Activated T-cell treated with anti-CD3 and anti-CD28 coated beads for 4 hours (primary cell): ENCODE measurements around the gene IMMP2L.

ENCODE experiments used
- DNase-seq: peaks from one replicate; pipeline ENCODE4 v3.0.0-alpha.2; 2020

Gene IMMP2L

GRCh38 chr7:111199643-111200042 is 362.6 kb downstream of the IMMP2L start:
- DNase-seq, result no peak

- no peak for DNase-seq
Observed at GRCh38 chr7:111198255-111198654, 364.0 kb downstream of the IMMP2L start.

GRCh38 chr7:111196655-111197054 is 365.6 kb downstream of the IMMP2L start:
- DNase-seq, result no peak

- no peak for DNase-seq
Observed at GRCh38 chr7:111192614-111193413, 369.5 kb downstream of the IMMP2L start.

- DNase-seq, result no peak
Observed at GRCh38 chr7:111190804-111191203, 371.5 kb downstream of the IMMP2L start.

GRCh38 chr7:111184987-111185386 is 377.3 kb downstream of the IMMP2L start:
- no peak for DNase-seq

GRCh38 chr7:111183321-111183720 is 379.0 kb downstream of the IMMP2L start:
- DNase-seq, result no peak

GRCh38 chr7:111180338-111180737 is 382.0 kb downstream of the IMMP2L start:
- no peak for DNase-seq

GRCh38 chr7:111175908-111176441 is 386.3 kb downstream of the IMMP2L start:
- no peak for DNase-seq

GRCh38 chr7:111174510-111174909 is 387.8 kb downstream of the IMMP2L start:
- no peak for DNase-seq

- no peak for DNase-seq
Observed at GRCh38 chr7:111173990-111174389, 388.3 kb downstream of the IMMP2L start.

- no peak for DNase-seq
Observed at GRCh38 chr7:111173528-111173927, 388.8 kb downstream of the IMMP2L start.

- no peak for DNase-seq
Observed at GRCh38 chr7:111172564-111173257, 389.6 kb downstream of the IMMP2L start.

- DNase-seq, result no peak
Observed at GRCh38 chr7:111168182-111168581, 394.1 kb downstream of the IMMP2L start.

- DNase-seq, result no peak
Observed at GRCh38 chr7:111164442-111164841, 397.9 kb downstream of the IMMP2L start.

GRCh38 chr7:111162692-111163091 is 399.6 kb downstream of the IMMP2L start:
- no peak for DNase-seq

- no peak for DNase-seq
Observed at GRCh38 chr7:111160297-111160696, 402.0 kb downstream of the IMMP2L start.

GRCh38 chr7:111159426-111159825 is 402.9 kb downstream of the IMMP2L start:
- no peak for DNase-seq

- no peak for DNase-seq
Observed at GRCh38 chr7:111150709-111151108, 411.6 kb downstream of the IMMP2L start.

- no peak for DNase-seq
Observed at GRCh38 chr7:111147708-111148533, 414.4 kb downstream of the IMMP2L start.

- DNase-seq, result no peak
Observed at GRCh38 chr7:111146136-111146535, 416.2 kb downstream of the IMMP2L start.

- no peak for DNase-seq
Observed at GRCh38 chr7:111145472-111145871, 416.8 kb downstream of the IMMP2L start.
